GM18520 (cell line): Measurements from ENCODE around the gene CACNA2D1.
"Not testable (repeated sequence)": the region's sequence is repeated elsewhere in the genome, so short reads cannot be mapped to it uniquely, and the experiment has no call there.

Experiments used
- ATAC-seq: cut with Tn5 transposase; IDR thresholded peaks from one replicate; pipeline ENCODE4 v1.9.1; 2021; ENCODE audit not compliant: unreplicated experiment

Gene CACNA2D1

GRCh38 chr7:82173400-82174021 lies 270.1 kb downstream of the CACNA2D1 start:
- no peak for ATAC-seq

DNA sequence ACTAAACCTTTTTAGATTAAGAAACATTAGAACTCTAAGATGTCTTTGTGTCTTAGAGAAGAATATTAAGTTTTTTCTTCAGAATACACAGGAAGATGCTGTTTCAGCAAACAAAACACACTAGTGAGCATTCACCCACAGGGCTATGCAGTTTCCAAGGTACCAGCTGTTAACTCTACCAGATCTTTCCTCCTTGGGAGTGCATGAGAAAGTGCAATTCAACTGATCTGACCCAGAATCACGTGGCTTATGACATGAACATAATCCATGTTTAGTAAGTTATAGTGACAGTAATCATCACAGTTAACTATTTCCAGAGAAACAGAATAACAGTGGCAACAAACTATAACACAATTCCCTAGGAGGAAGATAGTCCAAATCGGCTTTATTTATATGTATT lies 270.7 kb downstream of the CACNA2D1 start:
- no peak for ATAC-seq

DNA sequence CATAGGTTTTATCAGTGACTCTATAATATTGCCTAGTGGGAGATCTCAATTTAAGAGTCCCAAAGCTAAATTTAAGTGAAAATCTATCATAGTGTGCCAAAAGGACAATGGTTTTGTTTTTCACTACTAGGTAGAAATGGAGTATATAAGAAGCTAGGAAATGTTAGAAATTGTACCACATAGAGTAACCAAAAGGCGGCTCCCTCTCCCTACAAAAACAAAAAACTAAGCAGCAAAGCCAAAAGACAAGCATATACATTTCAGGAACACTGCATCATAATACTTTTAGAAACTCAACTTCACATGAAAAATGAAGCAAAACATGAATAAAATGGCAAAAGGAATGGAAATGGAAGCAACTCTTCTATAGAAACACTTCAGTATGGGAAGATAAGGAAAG lies 271.6 kb downstream of the CACNA2D1 start:
- no peak for ATAC-seq

GRCh38 chr7:82167558-82168314 lies 275.8 kb downstream of the CACNA2D1 start:
- ATAC-seq, result no peak

GRCh38 chr7:82166260-82167015 lies 277.1 kb downstream of the CACNA2D1 start:
- no peak for ATAC-seq

GRCh38 chr7:82164813-82165212 lies 278.8 kb downstream of the CACNA2D1 start:
- no peak for ATAC-seq

GRCh38 chr7:82164410-82164809 lies 279.2 kb downstream of the CACNA2D1 start:
- ATAC-seq, result no peak

DNA sequence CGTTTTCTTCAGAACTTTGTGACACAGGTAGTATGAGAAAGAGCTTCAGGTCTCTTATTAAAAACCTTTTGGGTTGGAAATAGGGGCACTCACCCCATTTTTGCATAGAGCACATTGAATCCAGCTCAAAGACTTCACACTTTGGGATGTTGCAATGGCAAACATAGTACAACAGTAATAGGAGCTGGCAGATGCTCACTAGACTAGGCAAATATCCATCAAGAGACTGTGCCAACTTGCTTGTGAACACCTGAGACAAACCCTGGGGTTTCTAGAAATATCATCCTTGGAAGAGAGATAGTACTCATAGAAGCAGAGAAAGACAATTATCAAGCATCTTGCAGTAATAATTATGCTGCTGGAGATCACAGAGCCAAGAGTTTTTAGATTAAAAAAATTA lies 280.0 kb downstream of the CACNA2D1 start:
- no peak for ATAC-seq

DNA sequence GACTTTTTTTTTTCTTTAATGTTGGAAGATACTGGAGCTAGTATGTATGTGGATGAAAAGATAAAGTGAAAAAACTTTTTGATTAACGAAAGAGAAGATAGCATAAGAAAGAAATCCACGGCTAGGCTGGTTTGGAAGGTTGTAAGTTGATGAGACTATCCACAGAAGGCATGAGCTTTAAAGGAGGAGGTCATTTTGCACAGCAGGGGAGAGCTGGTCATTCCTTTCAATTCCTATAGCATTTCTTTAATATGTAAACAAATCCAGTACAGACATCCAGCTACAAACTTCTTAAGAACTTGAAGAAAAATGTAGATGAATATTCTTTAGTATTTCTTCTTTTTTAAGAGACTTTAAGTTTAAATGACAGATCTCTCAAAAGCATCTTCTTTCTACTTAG lies 281.3 kb downstream of the CACNA2D1 start:
- no peak for ATAC-seq

GRCh38 chr7:82158327-82158726 lies 285.2 kb downstream of the CACNA2D1 start:
- ATAC-seq, result no peak

DNA sequence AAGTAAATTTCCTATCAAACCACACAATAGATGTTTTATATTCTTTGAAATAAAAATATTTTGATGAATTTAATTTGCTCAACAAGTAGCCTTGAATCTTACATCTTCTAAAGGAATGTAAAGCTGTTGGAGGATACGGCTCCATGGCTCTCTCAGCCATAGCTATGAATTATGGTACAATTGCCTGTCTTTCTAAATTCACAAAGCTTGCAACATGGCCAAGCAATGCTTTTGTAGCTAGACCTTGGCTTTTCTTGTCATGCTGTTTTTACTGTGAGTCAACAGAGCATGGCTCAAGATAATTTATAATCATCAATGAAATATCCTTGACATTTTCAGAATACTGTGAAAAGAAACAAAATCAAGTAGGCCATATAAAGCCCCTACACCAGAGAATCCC lies 286.7 kb downstream of the CACNA2D1 start:
- no peak for ATAC-seq

GRCh38 chr7:82156168-82156567 lies 287.4 kb downstream of the CACNA2D1 start:
- no peak for ATAC-seq

DNA sequence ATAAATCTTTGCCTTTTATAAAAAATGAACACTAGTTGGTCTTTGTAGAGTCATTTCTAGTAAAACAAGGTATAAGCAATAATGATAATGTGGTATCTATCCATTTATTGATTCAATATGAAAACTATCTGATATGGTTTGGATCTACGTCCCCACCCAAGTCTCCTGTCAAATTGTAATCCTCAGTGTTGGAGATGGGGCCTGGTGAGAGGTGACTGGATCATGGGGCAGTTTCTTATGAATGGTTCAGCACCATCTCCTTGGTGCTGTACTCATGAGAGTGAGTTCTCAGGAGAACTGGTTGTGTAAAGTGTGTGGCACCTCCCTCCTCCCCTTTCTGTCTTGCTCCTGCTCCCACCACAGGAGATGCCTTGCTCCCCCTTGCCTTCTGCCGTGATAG lies 288.8 kb downstream of the CACNA2D1 start:
- ATAC-seq, result no peak

- ATAC-seq, result no peak
Measured at GRCh38 chr7:82153776-82154175, 289.8 kb downstream of the CACNA2D1 start.

DNA sequence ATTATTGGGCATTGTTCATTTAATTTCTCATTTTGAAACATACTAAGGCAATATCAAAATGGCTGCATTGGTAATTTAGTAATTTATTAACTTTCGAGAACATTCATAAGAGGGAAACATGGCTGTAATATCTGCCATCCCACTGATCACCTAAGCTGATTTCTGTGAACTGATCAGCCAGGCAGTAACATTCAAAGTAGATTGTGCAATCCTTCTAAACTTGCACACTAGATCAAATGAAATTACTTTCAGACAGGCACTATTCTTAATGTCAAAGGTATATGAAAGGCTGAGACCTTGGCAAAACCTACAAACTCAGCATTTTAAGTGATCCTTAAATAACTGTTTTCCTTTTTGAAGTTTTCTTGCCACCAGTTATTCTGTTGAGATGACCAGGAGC lies 290.7 kb downstream of the CACNA2D1 start:
- no peak for ATAC-seq

DNA sequence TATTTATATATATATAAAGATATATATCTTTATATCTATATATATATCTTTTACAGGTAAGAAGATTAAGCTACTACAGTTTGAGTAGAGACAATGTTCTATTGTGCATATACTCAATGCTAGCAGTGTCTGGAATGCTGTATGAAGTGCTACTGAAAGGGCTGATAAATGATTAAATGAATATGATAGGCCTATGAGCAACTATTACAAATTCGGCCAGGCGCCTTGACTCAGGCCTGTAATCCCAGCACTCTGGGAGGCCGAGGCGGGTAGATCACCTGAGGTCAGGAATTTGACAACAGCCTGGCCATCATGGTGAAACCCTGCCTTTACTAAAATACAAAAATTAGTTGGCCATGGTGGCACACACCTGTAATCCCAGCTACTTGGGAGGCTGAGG lies 297.1 kb downstream of the CACNA2D1 start:
- no peak for ATAC-seq

GRCh38 chr7:82142263-82142864 lies 301.2 kb downstream of the CACNA2D1 start:
- no peak for ATAC-seq

DNA sequence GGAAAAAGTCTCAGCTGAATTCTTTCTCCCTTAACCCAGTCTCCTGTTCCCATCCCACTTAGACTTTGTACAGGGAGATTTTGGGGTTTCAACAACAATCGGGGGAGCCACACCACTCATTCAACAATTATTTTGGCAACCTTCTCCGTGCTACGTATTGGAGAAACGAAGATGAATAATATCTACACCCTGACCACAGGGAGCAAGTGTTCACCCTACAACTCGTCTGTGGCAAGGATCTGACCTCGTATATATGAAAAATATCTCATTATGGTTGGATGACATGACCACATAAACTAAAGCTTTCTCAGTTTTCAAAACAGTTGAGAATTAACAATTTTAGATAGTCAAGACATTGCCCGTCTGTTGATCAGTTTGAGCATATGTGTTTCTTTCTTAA lies 302.1 kb downstream of the CACNA2D1 start:
- no peak for ATAC-seq

GRCh38 chr7:82140608-82141007 lies 303.0 kb downstream of the CACNA2D1 start:
- ATAC-seq, result not testable (repeated sequence)

- no peak for ATAC-seq
Measured at GRCh38 chr7:82131215-82131614, 312.4 kb downstream of the CACNA2D1 start.

- no peak for ATAC-seq
Measured at GRCh38 chr7:82129091-82129490, 314.5 kb downstream of the CACNA2D1 start.

DNA sequence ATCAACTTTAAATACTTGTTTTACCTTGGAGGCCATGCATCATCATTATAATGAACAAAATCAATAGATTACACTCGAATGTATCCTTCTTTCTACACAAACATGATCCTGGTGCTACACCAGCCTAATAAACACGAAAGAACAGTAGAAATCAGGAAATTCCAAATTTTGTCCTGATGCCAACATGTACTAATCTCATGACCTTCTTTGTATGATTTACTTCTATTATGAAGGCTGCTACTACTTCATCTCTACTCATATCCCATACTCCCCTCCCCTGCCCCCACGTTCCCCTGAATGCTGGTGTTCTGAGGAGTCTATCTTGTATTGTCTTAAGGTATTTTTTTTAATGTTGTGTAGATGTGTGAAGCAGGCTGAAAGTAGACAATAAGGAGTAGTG lies 315.0 kb downstream of the CACNA2D1 start:
- ATAC-seq, result no peak
